COLO829 (cell line): Measurements from ENCODE around the gene HCRT.
A peak's percentile ranks its signal among the peaks of the same experiment; 100 is the strongest.
"Not testable (repeated sequence)": the region's sequence is repeated elsewhere in the genome, so short reads cannot be mapped to it uniquely, and the experiment has no call there.

Experiments
- DNase-seq: peaks from one replicate; pipeline ENCODE4 v3.0.0; 2012; ENCODE audit warnings: low spot score

Gene HCRT

DNA sequence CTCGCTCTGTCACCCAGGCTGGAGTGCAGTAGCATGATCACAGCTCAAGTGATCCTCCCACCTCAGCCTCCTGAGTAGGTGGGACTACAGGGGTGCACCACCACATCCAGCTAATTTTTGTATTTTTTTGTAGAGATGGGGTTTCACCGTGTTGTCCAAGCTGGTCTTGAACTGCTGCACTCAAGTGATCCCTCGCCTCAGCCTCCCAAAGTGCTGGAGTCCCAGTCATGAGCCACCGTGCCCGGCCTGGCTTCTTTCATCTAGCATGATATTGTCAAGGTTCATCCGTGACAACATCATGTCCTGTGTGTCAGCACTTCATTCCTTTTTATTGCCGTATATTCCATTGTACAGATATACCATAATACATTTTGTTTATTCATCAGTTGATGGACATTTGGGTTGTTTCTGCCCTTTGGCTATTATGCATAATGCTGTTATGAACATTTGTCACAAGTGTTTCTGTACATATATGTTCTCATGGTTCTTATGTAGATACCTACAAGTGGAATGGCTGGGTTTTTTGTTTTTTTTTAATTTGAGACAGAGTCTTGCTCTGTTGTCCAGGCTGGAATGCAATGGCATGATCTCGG, 12.4 kb upstream of the HCRT start:
- DNase-seq: no peak

GRCh38 chr17:42193969-42194899, 9.0 kb upstream of the HCRT start, which contains the start of gene GHDC:
GHDC (minus strand) TSS chr17:42194494; CDS start chr17:42193581, 913 bp downstream.
- DNase-seq: peak; percentile 79

DNA sequence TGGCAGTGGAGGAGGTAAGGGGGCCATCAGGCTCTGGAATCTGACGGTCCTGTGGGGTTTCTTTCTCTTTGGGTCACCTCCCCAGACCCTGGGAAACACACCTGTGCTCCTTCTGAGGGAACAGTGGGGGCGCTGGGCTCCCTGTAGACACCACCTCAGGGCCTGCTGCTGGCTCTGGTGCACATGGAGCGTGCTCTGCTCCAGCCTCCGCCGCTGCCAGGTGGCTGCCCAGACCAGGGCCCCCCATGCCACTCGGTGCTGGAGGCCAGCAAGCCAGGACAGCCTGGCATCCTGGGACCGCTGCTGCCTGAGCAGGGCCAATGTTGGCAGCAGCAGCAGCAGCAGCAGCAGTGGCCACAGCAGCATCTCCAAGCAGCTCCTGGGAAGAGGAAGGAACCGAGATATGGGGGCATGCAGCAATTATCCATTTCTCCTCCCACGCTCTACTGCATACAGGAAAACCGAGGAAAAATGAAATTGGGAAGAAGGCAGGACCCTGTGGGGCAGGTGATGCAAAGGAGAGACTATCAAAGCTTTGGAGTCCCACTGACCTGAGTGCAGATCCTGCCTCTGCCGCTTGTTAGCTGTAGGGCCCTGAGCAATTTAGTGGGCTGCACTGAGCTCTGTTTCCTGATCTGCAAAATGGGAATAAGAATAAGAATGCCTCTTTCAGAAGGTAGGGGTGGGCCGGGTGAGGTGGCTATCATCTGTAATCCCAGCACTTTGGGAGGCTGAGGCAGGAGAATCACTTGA, 8.1 kb upstream of the HCRT start:
- DNase-seq: no peak

- DNase-seq: no peak
Measured at GRCh38 chr17:42192189-42193126, 7.2 kb upstream of the HCRT start.

DNA sequence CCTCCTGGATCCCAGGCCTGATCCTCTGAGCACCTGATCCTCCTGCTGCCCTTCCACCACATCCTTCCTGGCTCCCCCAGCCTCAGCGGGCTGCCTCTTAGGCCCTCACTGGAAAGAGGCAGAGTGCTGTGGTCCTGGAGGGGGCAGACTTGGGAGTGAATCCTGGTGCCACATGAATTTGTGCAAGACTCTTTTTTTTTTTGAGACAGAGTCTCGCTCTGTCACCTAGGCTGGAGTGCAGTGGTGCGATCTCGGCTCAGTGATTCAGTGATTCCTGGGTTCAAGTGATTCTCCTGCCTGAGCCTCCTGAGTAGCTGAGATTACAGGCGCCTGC, 6.0 kb upstream of the HCRT start:
- no peak for DNase-seq

GRCh38 chr17:42190491-42191274, 5.4 kb upstream of the HCRT start:
- DNase-seq: no peak

DNA sequence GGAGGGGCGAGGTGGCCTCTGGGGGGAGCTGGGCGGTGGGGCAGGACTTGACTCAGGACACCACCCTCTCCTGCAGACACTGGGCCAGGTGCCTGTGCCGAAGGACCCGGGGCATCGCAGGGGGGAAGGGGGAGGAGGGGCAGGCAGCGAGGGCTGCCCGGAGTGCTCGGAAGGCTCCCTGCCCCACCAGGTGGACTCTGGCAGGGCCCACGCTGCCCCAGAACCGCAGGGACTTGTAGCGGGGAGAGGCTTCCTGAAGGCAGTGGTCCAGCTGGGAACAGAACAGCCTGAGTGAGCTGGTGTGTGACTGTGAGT, 4.4 kb upstream of the HCRT start:
- no peak for DNase-seq

DNA sequence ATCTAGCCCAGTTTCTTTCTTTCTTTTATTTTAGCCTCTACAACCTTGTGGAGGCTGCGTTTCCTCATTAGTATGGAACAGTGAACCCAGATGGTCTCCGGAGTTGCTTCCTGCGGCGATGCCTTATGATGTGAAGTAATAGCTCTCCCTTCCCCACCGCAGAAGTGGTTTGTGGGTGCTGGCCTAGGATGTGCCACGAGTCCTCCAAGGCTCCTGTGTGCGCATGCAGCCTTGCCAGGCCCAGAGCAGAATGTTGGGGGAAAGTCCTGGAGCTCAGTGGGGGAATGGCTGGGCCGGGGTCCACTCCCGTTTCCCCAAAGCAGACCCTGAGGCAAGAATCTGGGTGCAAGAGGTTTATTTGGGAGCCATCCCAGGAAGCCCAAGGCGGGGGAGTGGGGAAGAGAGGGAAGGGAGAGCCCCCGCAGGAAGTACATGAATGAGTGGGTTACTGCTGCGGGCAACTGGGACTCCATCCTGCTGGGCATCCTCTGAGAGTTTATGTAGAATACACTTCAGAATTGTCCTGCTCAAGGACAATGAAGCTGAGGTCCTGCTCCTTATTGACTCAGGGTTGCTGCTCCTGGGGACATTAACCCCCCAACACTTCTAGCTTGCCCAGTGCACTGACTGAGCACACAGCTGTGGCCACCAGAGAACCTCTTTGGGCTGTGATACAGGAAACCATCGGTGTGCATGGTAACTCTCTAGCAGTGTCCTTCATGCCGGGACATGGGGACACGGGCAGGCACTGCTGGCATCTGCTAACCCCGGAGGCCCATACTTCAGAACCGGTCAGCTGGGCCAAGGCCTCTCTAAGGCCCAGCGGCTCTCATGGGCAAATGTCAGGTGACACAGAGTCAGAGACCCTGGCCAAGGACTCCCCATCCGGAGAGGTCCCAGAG, 3.7 kb upstream of the HCRT start:
- no peak for DNase-seq

DNA sequence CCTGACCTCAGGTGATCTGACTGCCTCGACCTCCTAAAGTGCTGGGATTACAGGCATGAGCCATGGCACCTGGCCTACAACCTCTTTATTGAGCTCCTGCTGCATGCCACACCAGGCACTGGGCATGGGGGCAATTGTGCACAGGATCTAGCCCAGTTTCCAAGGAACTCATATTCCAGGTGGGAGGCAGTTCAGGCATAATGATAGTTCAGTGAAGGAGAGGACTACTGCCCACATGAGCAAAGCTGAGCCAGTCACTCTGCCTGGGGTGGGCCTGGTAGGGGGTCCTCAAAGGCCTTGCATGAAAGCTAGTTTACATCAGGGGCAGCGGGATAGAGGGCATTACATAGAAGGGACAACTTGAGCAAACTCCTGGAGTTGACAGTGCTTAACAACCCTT, 2.6 kb upstream of the HCRT start:
- no peak for DNase-seq

GRCh38 chr17:42186191-42186590, 939 bp upstream of the HCRT start:
- DNase-seq: not testable (repeated sequence)

DNA sequence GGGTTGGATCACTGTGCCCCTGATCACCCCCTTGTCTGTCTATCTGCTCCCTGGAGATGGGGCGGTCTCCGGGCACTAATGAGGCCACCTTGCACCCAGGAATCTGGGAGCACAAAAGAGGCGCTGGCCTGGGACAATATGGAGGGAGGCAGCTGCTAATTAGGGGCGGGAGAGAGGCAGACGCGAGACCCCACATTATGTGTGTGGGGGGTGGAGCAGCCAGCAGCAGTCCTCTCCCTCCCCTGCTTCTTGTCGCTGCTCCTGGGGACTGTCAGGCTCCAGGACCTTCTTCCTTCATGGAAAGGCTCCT, 324 bp upstream of the HCRT start:
- no peak for DNase-seq

DNA sequence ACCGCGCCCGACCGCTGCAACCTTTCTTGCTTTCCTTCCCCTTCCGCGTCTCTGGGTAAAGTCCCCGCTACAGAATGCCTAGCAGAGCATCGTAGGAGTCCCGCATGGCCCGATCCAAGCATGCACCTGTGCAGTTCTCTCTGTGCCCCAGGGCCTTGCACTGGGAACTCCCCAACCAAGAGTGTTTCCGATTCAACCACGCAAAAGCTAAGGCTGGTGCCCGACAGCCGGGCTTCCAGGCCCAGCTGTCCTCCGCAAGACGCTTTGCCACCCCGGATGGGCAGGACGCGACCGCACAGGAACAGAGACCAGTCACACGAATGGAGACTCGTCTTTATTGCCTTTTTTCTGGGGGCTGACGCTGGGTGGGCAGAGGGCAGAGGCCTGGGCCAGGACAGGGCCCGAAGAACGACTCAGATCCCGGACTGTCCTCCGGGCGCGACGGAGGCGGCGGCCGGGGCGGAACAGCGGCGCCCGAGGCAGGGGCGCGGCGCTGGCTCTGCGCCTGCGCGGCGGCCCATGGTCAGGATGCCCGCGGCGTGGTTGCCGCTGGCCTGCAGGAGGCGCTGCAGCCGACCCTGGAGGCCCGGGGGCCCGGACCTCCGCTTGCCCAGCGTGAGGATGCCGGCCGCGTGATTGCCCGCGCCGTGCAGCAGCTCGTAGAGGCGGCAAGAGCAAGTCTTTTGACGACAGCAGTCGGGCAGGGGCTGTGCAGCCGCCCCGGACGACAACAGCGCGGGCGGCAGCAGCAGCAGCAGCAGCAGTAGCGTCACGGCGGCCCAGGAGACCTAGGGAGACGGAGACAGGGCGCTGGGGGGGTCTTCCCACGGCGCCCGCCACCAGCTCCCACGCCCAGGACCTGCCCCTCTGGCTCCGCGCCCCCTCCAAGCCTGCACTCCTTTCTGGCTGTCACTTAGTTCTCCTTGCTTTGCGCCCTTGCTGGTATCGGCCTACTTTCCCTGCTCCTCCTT, 1.2 kb downstream of the HCRT start:
- peak; percentile 52 for DNase-seq

- DNase-seq: peak; percentile 42
Measured at GRCh38 chr17:42182927-42183734, 2.1 kb downstream of the HCRT start.

- DNase-seq: no peak
Measured at GRCh38 chr17:42181851-42182207, 3.4 kb downstream of the HCRT start.

DNA sequence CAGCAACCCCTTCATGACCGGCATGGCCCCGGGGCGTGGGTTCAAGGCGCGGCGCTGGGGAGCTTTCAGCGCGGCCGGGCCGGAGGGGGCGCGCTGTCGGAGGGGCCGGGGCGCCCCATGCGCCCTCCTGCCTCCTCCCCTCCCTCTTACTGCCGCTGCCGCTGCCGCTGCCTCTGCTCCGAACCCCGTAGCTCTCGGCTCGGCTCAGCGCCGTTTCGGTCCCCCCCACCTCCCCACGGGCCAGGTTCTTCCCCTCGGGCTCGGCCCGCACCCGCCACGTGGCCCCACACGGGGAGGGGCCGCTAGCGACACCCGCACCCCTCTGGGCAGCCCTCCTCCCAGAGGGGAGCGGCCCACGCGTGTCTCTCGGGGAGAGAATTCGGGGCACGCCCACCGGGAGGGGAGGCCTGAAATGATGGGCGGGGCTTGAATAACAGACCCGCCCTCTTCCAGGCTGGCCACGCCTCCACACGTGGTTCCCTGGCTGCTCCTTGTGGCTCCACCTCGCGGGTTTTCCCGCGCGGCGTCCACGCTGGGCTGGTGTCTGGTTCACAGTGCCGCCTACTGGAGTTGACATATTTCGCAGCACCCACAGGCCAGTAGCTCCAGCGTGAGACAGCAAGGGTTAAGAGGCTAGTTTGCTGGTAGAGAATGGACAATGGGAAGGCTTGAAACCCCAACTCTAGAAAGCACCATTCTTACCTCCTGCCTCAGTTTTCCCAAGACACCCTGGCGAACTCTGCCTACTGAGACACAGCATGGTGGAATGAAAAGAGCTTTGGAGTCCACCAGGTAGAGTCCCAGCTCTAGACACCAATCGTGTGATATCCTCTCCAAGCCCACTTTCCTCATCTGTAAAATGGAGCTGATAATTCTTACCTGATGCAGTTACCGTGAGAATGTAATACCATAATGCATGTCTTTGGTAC, 4.1 kb downstream of the HCRT start, which contains the start of gene KCNH4:
KCNH4 (minus strand) TSS at position 221 of the 929 bp plus-strand sequence; CDS start at position 24, 197 bp downstream.
- peak; percentile 91 for DNase-seq

GRCh38 chr17:42180411-42180921, 4.8 kb downstream of the HCRT start:
- no peak for DNase-seq
